ENCODE measurements around the gene ANAPC5. TPM values are rescaled to one million over a fixed set of nuclear protein-coding genes. Genes with fewer than 3 reads are reported as not detected.

The ANAPC5 gene
- total RNA-seq, 1 donor from 2014 or later = 111 TPM

DNA sequence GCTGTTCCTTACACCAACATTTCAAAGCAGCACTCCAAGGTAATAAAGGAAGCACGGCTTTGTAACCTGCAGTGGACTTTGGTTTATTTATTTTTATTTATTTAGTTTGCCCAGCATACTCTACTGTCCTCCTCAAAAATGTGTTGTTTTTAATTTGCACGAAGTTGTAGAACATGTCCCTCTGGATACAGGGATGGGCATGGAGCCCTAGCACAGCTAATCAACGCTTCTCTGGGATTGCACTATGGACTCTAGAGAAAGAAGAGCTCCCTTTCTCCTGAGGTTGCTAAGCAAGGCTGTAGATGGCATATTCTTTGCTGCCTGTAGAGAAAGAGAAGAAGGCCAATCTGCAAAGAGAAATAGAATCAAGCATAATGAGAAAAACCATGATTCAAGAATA is 5.9 kb upstream of the ANAPC5 start:
- peaks cover 2% of the 10 kb centered on the region for H3K27me3 Mint-ChIP-seq (ENCODE audit: low read depth)
- H3K27ac Mint-ChIP-seq (ENCODE audit: unreplicated experiment) = no peak overlapping the region
- peaks cover 8% of the 10 kb centered on the region for H3K4me1 Mint-ChIP-seq
- no peaks in the 10 kb centered on the region for H3K36me3 Mint-ChIP-seq (ENCODE audit: low read depth)
- TF ChIP-seq, protein P1, sequence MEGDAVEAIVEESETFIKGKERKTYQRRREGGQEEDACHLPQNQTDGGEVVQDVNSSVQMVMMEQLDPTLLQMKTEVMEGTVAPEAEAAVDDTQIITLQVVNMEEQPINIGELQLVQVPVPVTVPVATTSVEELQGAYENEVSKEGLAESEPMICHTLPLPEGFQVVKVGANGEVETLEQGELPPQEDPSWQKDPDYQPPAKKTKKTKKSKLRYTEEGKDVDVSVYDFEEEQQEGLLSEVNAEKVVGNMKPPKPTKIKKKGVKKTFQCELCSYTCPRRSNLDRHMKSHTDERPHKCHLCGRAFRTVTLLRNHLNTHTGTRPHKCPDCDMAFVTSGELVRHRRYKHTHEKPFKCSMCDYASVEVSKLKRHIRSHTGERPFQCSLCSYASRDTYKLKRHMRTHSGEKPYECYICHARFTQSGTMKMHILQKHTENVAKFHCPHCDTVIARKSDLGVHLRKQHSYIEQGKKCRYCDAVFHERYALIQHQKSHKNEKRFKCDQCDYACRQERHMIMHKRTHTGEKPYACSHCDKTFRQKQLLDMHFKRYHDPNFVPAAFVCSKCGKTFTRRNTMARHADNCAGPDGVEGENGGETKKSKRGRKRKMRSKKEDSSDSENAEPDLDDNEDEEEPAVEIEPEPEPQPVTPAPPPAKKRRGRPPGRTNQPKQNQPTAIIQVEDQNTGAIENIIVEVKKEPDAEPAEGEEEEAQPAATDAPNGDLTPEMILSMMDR (conservative IDR thresholded peaks at IDR 0.05) = no peak
- DNase-seq (ENCODE audit: low read depth, low spot score) = no peak
- H3K9me3 Mint-ChIP-seq = no peaks in the 10 kb centered on the region
- no peak overlapping the region for H3K4me3 Mint-ChIP-seq

DNA sequence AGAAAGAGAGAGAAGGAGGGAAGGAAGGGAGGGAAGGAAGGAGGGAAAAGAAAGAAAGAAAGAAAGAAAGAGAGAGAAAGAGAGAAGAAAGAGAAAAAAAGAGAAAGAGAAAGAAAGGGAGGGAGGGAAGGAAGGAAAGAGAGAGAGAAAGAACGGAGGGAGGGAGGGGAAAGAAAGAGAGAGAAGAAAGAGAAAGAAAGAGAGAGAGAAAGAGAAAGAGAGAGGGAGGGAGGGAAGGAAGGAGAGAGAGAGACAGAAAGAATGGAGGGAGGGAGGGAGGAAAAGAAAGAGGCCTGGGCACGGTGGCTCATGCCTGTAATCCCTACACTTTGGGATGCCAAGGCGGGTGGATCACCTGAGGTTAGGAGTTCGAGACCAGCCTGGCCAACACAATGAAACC is 5.1 kb upstream of the ANAPC5 start:
- peaks cover 2% of the 10 kb centered on the region for H3K27me3 Mint-ChIP-seq (ENCODE audit: low read depth)
- no peak overlapping the region for H3K27ac Mint-ChIP-seq (ENCODE audit: unreplicated experiment)
- peaks cover 15% of the 10 kb centered on the region for H3K4me1 Mint-ChIP-seq
- no peaks in the 10 kb centered on the region for H3K36me3 Mint-ChIP-seq (ENCODE audit: low read depth)
- TF ChIP-seq, protein P1 (conservative IDR thresholded peaks at IDR 0.05) = no peak
- no peak overlapping the region for H3K4me3 Mint-ChIP-seq
- DNase-seq (ENCODE audit: low read depth, low spot score) = no peak
- no peaks in the 10 kb centered on the region for H3K9me3 Mint-ChIP-seq

DNA sequence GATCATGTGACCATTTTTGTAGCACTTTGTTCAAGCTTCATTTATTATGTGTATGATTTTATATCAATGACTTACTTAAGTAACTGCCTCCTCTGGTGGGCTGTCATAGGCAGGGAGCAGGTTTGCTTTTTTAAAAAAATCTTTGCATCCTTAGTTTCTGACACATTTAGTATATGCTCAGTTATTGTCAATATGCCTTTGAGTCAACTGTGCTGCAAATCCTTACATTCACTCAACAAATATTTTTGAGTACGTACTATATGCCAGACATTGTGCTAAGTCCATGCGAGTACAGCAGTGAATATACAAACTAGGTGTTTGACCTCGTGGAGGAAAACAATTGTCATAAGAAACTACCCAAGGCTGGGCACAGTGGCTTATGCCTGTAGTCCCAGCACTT is 4.4 kb upstream of the ANAPC5 start:
- TF ChIP-seq, protein P1 (conservative IDR thresholded peaks at IDR 0.05) = no peak
- H3K27ac Mint-ChIP-seq (ENCODE audit: unreplicated experiment) = no peak overlapping the region
- H3K4me3 Mint-ChIP-seq = no peak overlapping the region
- no peaks in the 10 kb centered on the region for H3K36me3 Mint-ChIP-seq (ENCODE audit: low read depth)
- no peaks in the 10 kb centered on the region for H3K9me3 Mint-ChIP-seq
- no peak for DNase-seq (ENCODE audit: low read depth, low spot score)
- H3K27me3 Mint-ChIP-seq (ENCODE audit: low read depth) = peaks cover 2% of the 10 kb centered on the region
- peaks cover 20% of the 10 kb centered on the region for H3K4me1 Mint-ChIP-seq

DNA sequence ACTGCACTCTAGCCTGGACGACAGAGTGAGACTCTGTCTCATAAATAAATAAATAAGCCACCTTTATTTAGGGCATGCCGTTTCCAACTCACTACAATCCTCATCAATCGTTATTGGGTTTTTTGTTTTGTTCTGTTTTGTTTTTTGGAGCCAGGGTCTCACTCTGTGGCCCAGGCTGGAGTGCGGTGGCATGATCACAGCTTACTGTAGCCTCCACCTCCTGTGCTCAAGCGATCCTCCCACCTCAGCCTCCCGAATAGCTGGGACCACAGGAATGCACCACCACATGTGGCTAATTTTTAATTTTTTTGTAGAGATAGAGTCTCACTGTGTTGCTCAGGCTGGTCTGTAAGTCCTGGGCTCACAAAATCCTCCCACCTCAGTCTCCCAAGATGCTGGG is 3.6 kb upstream of the ANAPC5 start:
- no peak overlapping the region for H3K27ac Mint-ChIP-seq (ENCODE audit: unreplicated experiment)
- no peak for DNase-seq (ENCODE audit: low read depth, low spot score)
- peaks cover 23% of the 10 kb centered on the region for H3K4me1 Mint-ChIP-seq
- H3K9me3 Mint-ChIP-seq = no peaks in the 10 kb centered on the region
- TF ChIP-seq, protein P1 (conservative IDR thresholded peaks at IDR 0.05) = no peak
- no peaks in the 10 kb centered on the region for H3K36me3 Mint-ChIP-seq (ENCODE audit: low read depth)
- no peak overlapping the region for H3K4me3 Mint-ChIP-seq
- H3K27me3 Mint-ChIP-seq (ENCODE audit: low read depth) = peaks cover 2% of the 10 kb centered on the region

DNA sequence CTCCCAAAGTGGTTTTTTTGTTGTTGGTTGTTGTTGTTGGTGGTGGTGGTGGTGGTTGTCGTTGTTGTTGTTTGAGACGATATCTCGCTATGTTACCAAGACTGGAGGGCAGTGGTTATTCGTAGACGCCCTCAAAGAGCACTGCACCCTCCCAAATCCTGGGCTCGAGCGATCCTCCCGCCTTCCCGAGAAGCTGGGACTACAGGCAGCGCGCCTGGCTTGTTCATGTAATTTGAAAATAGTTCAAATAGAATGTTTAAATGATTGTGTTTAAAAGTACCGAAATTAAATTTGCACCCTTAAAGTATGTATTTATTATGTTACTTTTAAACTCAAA is 439 bp upstream of the ANAPC5 start:
- Mint-ChIP-seq H3K27ac (ENCODE audit: unreplicated experiment) (peak overlapping the region; percentile 91), H3K36me3 (ENCODE audit: low read depth) (no peaks in the 10 kb centered on the region), H3K4me1 (peaks cover 27% of the 10 kb centered on the region), H3K27me3 (ENCODE audit: low read depth) (peaks cover 2% of the 10 kb centered on the region), H3K4me3 (peak overlapping the region; percentile 96), H3K9me3 (no peaks in the 10 kb centered on the region)
- TF ChIP-seq, protein P1 (conservative IDR thresholded peaks at IDR 0.05) = no peak
- DNase-seq (ENCODE audit: low read depth, low spot score) = no peak

DNA sequence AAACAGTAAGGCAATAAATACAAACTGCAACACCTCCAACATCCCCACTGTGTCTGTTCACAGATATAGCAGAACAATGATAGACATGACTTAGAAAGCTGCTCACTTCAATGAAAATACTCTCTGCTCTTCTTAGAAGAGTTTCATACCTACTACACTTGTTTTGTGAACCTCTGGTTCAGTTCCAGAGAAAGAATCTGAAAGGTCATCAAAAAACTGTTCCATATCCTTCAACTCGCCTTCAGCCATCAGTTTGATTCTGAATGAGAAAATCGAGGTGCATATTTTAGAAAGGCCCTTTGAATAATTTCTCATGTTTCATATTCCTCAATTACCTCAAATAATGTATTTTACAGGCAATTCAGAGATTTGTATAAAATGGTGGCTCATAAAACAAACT is 5.5 kb downstream of the ANAPC5 start:
- H3K27me3 Mint-ChIP-seq (ENCODE audit: low read depth) = no peaks in the 10 kb centered on the region
- H3K9me3 Mint-ChIP-seq = no peaks in the 10 kb centered on the region
- H3K4me1 Mint-ChIP-seq = peaks cover 28% of the 10 kb centered on the region
- no peak overlapping the region for H3K4me3 Mint-ChIP-seq
- H3K27ac Mint-ChIP-seq (ENCODE audit: unreplicated experiment) = no peak overlapping the region
- H3K36me3 Mint-ChIP-seq (ENCODE audit: low read depth) = peaks cover 12% of the 10 kb centered on the region
- TF ChIP-seq, protein P1 (conservative IDR thresholded peaks at IDR 0.05) = no peak
- DNase-seq (ENCODE audit: low read depth, low spot score) = no peak

Data from neural crest cell (in vitro differentiated cells).